K562 (cell line): ENCODE measurements around the gene C2CD4B. TPM values are rescaled to one million over a fixed set of nuclear protein-coding genes. Genes with fewer than 3 reads are reported as not detected.
A peak's percentile ranks its signal among the peaks of the same experiment; 100 is the strongest.

ENCODE experiments used
- ATF1 ChIP-seq, 2 experiments: fragments of 450-650 bp in 1 of 2; IDR thresholded peaks; 2 replicates each; pipeline ENCODE4 v1.6.1; 2016; ENCODE audit warnings: missing compliant biosample characterization in 1 of 2, missing genetic modification characterization in 1 of 2
- BCL6 ChIP-seq: fragments of 250-450 bp; sonication (Bioruptor Pico); IDR thresholded peaks from 2 replicates; pipeline ENCODE4 v1.4.0; 2020
- CHCHD3 ChIP-seq: fragments of 250-450 bp; sonication (Bioruptor Pico); IDR thresholded peaks from 2 replicates; pipeline ENCODE4 v2.1.2; 2022; ENCODE audit warnings: mild to moderate bottlenecking
- CREB3 ChIP-seq: fragments of 450-650 bp; conservative IDR thresholded peaks from 2 replicates; pipeline ENCODE4 v1.6.1; 2016; ENCODE audit warnings: missing genetic modification characterization, low read depth, mild to moderate bottlenecking, missing compliant biosample characterization, moderate library complexity
- FOXK2 ChIP-seq, 2 experiments: fragments of 450-650 bp; IDR thresholded peaks in 1 of 2; conservative IDR thresholded peaks in 1 of 2; 2 replicates each; pipeline ENCODE4 v1.6.1; 2016; ENCODE audit warnings: low read depth in 2 of 2, mild to moderate bottlenecking in 1 of 2
- FOXM1 ChIP-seq, 2 experiments: fragments of 450-650 bp in 1 of 2; sonication (generic) in 1 of 2; formaldehyde crosslinking in 1 of 2; IDR thresholded peaks; 2 replicates each; pipeline versions ENCODE4 v1.6.1 to v1.9.0; 2017 to 2022; ENCODE audit warnings: low read depth in 2 of 2, mild to moderate bottlenecking in 2 of 2, missing genetic modification reagents in 1 of 2, moderate library complexity in 1 of 2
- HNRNPLL ChIP-seq: fragments of 200-400 bp; formaldehyde crosslinking; IDR thresholded peaks from 2 replicates; pipeline ENCODE4 v1.6.1; 2017; ENCODE audit warnings: low read length, low read depth, mild to moderate bottlenecking; ENCODE audit not compliant: poor library complexity, severe bottlenecking
- ID3 ChIP-seq, 2 experiments: fragments of 250-450 bp in 1 of 2; fragments of 450-650 bp in 1 of 2; sonication (Bioruptor Pico) in 1 of 2; IDR thresholded peaks; 2 replicates each; pipeline versions ENCODE4 v1.6.1 to v1.8.0; 2016 to 2021; ENCODE audit warnings: mild to moderate bottlenecking in 2 of 2, moderate library complexity in 2 of 2, missing compliant biosample characterization in 1 of 2, missing genetic modification characterization in 1 of 2
- MCM2 ChIP-seq: fragments of 450-650 bp; IDR thresholded peaks from 2 replicates; pipeline ENCODE4 v1.6.1; 2017; ENCODE audit warnings: low read depth, mild to moderate bottlenecking
- PYGO2 ChIP-seq: fragments of 450-650 bp; IDR thresholded peaks from 2 replicates; pipeline ENCODE4 v1.6.1; 2016; ENCODE audit warnings: mild to moderate bottlenecking, missing genetic modification characterization, moderate library complexity, missing compliant biosample characterization
- RBBP5 ChIP-seq: fragments of 200-600 bp; sonication (generic); IDR thresholded peaks from 2 replicates; pipeline ENCODE4 v1.6.1; 2012; ENCODE audit warnings: borderline replicate concordance, mild to moderate bottlenecking, low read length, control low read depth, inconsistent platforms; ENCODE audit not compliant: insufficient read depth, poor library complexity, severe bottlenecking
- RNF2 ChIP-seq: sonication (generic); IDR thresholded peaks from 2 replicates; pipeline ENCODE4 v1.6.1; 2016
- RUNX1 ChIP-seq: sonication (generic); IDR thresholded peaks from 2 replicates; pipeline ENCODE4 v1.6.1; 2016; ENCODE audit warnings: antibody characterized with exemption, low read depth
- SMAD1 ChIP-seq: fragments of 150-350 bp; IDR thresholded peaks from 2 replicates; pipeline ENCODE4 v1.6.1; 2014; ENCODE audit warnings: low read length, low read depth; ENCODE audit not compliant: partially characterized antibody
- ZBTB12 ChIP-seq: fragments of 250-450 bp; sonication (Bioruptor Pico); IDR thresholded peaks from 2 replicates; pipeline ENCODE4 v1.4.0; 2020
- ZNF12 ChIP-seq: sonication (generic); formaldehyde crosslinking; IDR thresholded peaks from 2 replicates; pipeline ENCODE4 v1.4.0; 2020; ENCODE audit warnings: mild to moderate bottlenecking, missing genetic modification reagents
- ZNF175 ChIP-seq: fragments of 200-800 bp; sonication (Bioruptor generic); IDR thresholded peaks from 2 replicates; pipeline ENCODE4 v1.6.1; 2016; ENCODE audit warnings: low read depth, mild to moderate bottlenecking, missing genetic modification characterization, missing compliant biosample characterization
- ZNF282 ChIP-seq: sonication (generic); formaldehyde crosslinking; IDR thresholded peaks from 2 replicates; pipeline ENCODE4 v1.8.1; 2023; ENCODE audit warnings: missing genetic modification reagents
- ZNF431 ChIP-seq: sonication (generic); formaldehyde crosslinking; IDR thresholded peaks from 2 replicates; pipeline ENCODE4 v1.8.0; 2022; ENCODE audit warnings: mild to moderate bottlenecking, missing genetic modification reagents
- ZNF444 ChIP-seq: fragments of 250-450 bp; sonication (Bioruptor Pico); IDR thresholded peaks from 2 replicates; pipeline ENCODE4 v1.4.0; 2020; ENCODE audit warnings: mild to moderate bottlenecking, moderate library complexity
- ZNF830 ChIP-seq: fragments of 250-450 bp; sonication (Bioruptor Pico); IDR thresholded peaks from 2 replicates; pipeline ENCODE4 v1.5.0; 2021; ENCODE audit warnings: mild to moderate bottlenecking
- polyA plus RNA-seq, 8 experiments: library from polyadenylated mRNA; depleted of rRNA in 4 of 8; stranded (reverse) in 5 of 8; unstranded in 3 of 8; fragments of >200 nt; fragmentation: Nextera tagmentation in 2 of 8; fragmentation: Illumina TruSeq in 1 of 8; extraction: Ambion mirVana in 2 of 8; extraction: Trizol in 1 of 8; gene quantifications; 2 replicates each; pipeline versions ENCODE4 v1.2.1 to v1.2.3, GENCODE V29; 2011 to 2014; ENCODE audit warnings: inconsistent platforms in 1 of 8, missing spikeins in 1 of 8
- total RNA-seq, 7 experiments: library from RNA; depleted of rRNA in 6 of 7; stranded (reverse); fragments of >200 nt in 6 of 7; fragmentation: Illumina TruSeq in 2 of 7; extraction: Trizol in 2 of 7; gene quantifications; 2 replicates each; pipeline versions ENCODE4 v1.2.1 to v1.2.3, GENCODE V29; 2011 to 2021; ENCODE audit warnings: low replicate concordance in 1 of 7
- TF ChIP-seq, protein P1 (sequence below), 2 experiments: fragments of 450-650 bp in 1 of 2; sonication (generic) in 1 of 2; formaldehyde crosslinking; conservative IDR thresholded peaks; 2 replicates each; pipeline versions ENCODE4 v1.4.0 to v1.8.1; 2020 to 2022; ENCODE audit warnings: mild to moderate bottlenecking in 1 of 2, missing genetic modification reagents in 1 of 2
- TF ChIP-seq, protein P2 (sequence below): fragments of 250-450 bp; sonication (Bioruptor Pico); IDR thresholded peaks from 2 replicates; pipeline ENCODE4 v1.5.1; 2021; ENCODE audit warnings: mild to moderate bottlenecking

The C2CD4B gene
- total and polyA plus RNA-seq, 9 of the 15 experiments (the other 6 are each of a cell fraction or from before 2014, with no cell fraction given), result 0.11 TPM; not detected in 8

GRCh38 chr15:62119227-62119864 is 45.7 kb downstream of the C2CD4B start (continued):
- TF ChIP-seq CREB3 (tag) (no peak), RUNX1 (no peak), SMAD1 (no peak), FOXM1 (IDR thresholded peaks at IDR 0.05; ENCODE audit: low read depth) (no peak), FOXM1 (CRISPR knock-in tag; IDR thresholded peaks at IDR 0.05; ENCODE audit: low read depth) (no peak), FOXK2 (conservative IDR thresholded peaks at IDR 0.05 in 1 of 2, IDR thresholded peaks at IDR 0.05 in 1 of 2; ENCODE audit: low read depth in 2 of 2) (peak in 1 of 2 experiments; percentile 42; a peak in 2 of 4 replicates), MCM2 (no peak), HNRNPLL (no peak), ZNF444 (no peak), ZNF12 (CRISPR knock-in tag) (no peak), ZNF431 (CRISPR knock-in tag) (no peak), ZNF830 (CRISPR knock-in tag) (0 out of 2 replicates have a peak, but pooled peaks have one; percentile 48), ATF1 (CRISPR knock-in tag; IDR thresholded peaks at IDR 0.05) (no peak), ATF1 (tag; IDR thresholded peaks at IDR 0.05) (no peak), ID3 (CRISPR knock-in tag; IDR thresholded peaks at IDR 0.05) (no peak), ID3 (tag; IDR thresholded peaks at IDR 0.05) (0 out of 2 replicates have a peak, but pooled peaks have one; percentile 16), RNF2 (no peak), RBBP5 (no peak), ZNF282 (CRISPR knock-in tag) (no peak), ZBTB12 (CRISPR knock-in tag) (no peak), PYGO2 (no peak), CHCHD3 (CRISPR knock-in tag) (no peak), ZNF175 (CRISPR knock-in tag) (peak; percentile 88), BCL6 (CRISPR knock-in tag) (no peak)
- TF ChIP-seq, protein P1, sequence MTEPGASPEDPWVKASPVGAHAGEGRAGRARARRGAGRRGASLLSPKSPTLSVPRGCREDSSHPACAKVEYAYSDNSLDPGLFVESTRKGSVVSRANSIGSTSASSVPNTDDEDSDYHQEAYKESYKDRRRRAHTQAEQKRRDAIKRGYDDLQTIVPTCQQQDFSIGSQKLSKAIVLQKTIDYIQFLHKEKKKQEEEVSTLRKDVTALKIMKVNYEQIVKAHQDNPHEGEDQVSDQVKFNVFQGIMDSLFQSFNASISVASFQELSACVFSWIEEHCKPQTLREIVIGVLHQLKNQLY (CRISPR knock-in tag; conservative IDR thresholded peaks at IDR 0.05), result no peak
- TF ChIP-seq, protein P2, sequence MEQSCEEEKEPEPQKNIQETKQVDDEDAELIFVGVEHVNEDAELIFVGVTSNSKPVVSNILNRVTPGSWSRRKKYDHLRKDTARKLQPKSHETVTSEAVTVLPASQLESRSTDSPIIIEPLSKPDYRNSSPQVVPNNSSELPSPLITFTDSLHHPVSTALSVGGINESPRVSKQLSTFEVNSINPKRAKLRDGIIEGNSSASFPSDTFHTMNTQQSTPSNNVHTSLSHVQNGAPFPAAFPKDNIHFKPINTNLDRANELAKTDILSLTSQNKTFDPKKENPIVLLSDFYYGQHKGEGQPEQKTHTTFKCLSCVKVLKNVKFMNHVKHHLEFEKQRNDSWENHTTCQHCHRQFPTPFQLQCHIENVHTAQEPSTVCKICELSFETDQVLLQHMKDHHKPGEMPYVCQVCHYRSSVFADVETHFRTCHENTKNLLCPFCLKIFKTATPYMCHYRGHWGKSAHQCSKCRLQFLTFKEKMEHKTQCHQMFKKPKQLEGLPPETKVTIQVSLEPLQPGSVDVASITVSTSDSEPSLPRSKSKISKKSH (CRISPR knock-in tag), result no peak
